ENCODE measurements around the gene PPP1R9A. TPM values are rescaled to one million over a fixed set of nuclear protein-coding genes. Genes with fewer than 3 reads are reported as not detected.

PPP1R9A gene
- total RNA-seq, 2 donors from 2014 or later: 17.7 to 20.2 TPM

DNA sequence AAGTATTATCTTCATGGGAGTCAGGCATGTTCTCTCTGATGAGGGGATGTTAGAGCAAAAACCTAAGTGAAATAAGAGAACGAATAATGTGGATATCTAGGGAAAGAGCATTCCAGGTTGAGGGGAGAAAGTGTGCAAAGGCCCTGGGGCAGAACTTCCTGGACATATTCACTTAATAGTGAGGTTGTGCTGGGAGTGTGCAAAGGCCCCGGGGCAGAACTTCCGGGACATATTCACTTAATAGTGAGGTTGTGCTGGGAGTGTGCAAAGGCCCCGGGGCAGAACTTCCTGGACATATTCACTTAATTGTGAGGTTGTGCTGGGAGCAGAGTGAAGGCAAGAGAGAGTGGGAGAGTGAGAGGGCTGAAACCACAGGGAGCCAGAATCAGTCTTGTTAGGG, 405.2 kb downstream of the PPP1R9A start:
- Histone ChIP-seq H3K4me3 (no peak overlapping the region), H3K36me3 (no peaks in the 10 kb centered on the region), H3K4me1 (no peaks in the 10 kb centered on the region), H3K9me3 (no peaks in the 10 kb centered on the region), H3K27ac (no peak overlapping the region), H3K9ac (ENCODE audit: low read depth in 2 of 2, low read length in 2 of 2) (no peak overlapping the region), H3K27me3 (no peaks in the 10 kb centered on the region)
- intact Hi-C loops (cut with DNase I): no loop called here
- no peak for DNase-seq
- TF ChIP-seq, protein P1, sequence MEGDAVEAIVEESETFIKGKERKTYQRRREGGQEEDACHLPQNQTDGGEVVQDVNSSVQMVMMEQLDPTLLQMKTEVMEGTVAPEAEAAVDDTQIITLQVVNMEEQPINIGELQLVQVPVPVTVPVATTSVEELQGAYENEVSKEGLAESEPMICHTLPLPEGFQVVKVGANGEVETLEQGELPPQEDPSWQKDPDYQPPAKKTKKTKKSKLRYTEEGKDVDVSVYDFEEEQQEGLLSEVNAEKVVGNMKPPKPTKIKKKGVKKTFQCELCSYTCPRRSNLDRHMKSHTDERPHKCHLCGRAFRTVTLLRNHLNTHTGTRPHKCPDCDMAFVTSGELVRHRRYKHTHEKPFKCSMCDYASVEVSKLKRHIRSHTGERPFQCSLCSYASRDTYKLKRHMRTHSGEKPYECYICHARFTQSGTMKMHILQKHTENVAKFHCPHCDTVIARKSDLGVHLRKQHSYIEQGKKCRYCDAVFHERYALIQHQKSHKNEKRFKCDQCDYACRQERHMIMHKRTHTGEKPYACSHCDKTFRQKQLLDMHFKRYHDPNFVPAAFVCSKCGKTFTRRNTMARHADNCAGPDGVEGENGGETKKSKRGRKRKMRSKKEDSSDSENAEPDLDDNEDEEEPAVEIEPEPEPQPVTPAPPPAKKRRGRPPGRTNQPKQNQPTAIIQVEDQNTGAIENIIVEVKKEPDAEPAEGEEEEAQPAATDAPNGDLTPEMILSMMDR (IDR thresholded peaks at IDR 0.05): no peak

DNA sequence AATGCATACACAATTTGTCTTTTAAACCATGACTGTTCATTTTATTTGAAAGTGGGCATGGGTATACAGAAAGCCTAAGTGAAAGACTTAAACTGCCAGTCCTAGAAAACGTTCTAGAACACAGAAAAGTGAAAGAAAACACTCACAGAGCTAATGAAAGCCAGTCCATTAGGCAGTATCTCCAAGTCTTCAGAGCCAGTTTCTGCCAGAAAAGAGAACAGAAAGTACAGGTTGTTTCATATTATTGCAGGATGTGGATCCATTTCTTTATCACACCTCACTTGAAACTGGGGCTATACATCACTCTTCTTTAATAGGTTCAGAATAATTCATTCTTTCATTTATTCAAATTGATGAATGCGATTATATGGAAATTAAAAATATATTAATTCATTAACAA, 409.2 kb downstream of the PPP1R9A start:
- no peaks in the 10 kb centered on the region for H3K9me3 ChIP-seq
- no peaks in the 10 kb centered on the region for H3K27me3 ChIP-seq
- DNase-seq: no peak
- no peak overlapping the region for H3K9ac ChIP-seq (ENCODE audit: low read depth in 2 of 2, low read length in 2 of 2)
- TF ChIP-seq, protein P1 (IDR thresholded peaks at IDR 0.05): no peak
- H3K36me3 ChIP-seq: no peaks in the 10 kb centered on the region
- H3K4me1 ChIP-seq: no peaks in the 10 kb centered on the region
- H3K4me3 ChIP-seq: no peak overlapping the region
- H3K27ac ChIP-seq: no peak overlapping the region
- intact Hi-C loops (cut with DNase I): no loop called here

DNA sequence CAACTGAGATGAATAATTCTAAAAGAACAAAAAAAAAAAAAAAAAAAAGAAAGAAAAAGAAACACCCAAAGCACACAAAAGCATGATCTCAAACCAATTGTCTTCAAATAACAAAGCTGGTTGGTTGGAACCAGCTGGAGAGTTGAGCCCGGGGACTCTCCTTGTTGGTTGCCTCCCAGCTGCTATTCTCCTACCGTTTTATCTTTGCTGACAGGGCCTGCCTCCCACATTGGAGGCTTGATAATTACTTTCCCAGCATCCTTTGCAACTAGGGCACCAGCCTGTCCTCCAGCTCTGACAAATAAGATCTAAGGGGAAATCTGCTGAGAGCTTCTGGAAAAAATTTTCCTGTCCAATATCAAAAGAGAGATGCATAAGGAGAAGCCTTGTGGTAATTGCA, 410.2 kb downstream of the PPP1R9A start:
- DNase-seq: no peak
- no peaks in the 10 kb centered on the region for H3K36me3 ChIP-seq
- H3K4me1 ChIP-seq: no peaks in the 10 kb centered on the region
- H3K27me3 ChIP-seq: no peaks in the 10 kb centered on the region
- TF ChIP-seq, protein P1 (IDR thresholded peaks at IDR 0.05): no peak
- H3K9me3 ChIP-seq: no peaks in the 10 kb centered on the region
- no peak overlapping the region for H3K27ac ChIP-seq
- intact Hi-C loops (cut with DNase I): no loop called here
- H3K9ac ChIP-seq (ENCODE audit: low read depth in 2 of 2, low read length in 2 of 2): no peak overlapping the region
- no peak overlapping the region for H3K4me3 ChIP-seq

DNA sequence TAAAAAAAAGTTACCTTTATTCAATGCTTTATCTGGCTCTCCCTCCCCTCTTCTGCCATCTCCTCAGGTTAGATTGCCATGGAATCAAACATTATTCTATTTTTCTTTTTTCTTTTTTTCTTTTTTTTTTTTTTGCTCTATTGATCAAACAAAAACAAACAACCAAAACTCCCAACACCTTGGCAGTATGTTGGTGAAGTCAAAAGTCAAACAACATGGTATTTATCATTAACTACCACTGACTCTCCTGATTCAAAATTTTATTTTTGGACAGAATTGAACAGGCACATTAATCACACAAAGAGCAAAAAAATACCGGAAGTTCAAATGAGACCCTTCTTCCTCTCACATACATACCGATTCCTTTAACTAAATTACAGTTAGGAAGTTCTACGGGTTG, 410.6 kb downstream of the PPP1R9A start:
- Histone ChIP-seq H3K27me3 (no peaks in the 10 kb centered on the region), H3K4me3 (no peak overlapping the region), H3K4me1 (no peaks in the 10 kb centered on the region), H3K9me3 (no peaks in the 10 kb centered on the region), H3K9ac (ENCODE audit: low read depth in 2 of 2, low read length in 2 of 2) (no peak overlapping the region), H3K36me3 (no peaks in the 10 kb centered on the region), H3K27ac (no peak overlapping the region)
- no peak for DNase-seq
- TF ChIP-seq, protein P1 (IDR thresholded peaks at IDR 0.05): no peak
- intact Hi-C loops (cut with DNase I): no loop called here

DNA sequence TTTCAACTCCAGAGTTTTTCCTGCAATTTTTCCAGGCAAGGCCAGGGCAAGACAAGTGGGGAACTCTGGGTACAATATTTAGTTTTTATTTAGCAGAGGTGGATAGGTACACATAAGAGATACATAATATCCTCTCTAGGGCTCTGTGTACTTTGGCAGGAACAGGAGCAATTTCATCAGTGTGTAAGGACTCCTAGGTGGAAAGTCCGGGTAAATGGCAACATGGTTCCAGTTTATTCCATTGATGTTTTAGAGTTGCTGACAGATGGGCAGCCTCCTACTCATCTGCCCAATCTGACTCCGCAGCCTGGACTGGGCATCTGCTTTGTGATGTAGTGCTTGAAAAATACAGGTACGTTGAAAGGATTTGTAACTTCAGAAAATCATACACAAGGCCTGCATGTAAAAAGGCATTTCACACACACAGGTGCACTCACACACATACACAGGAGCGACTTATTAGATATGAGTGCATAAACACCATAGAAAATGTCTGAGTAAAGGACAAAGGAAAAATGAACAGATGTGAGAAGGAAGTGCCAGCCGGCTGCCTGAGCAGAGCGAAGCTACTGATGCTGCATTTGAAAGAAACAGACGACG, 411.2 kb downstream of the PPP1R9A start:
- H3K9me3 ChIP-seq: no peaks in the 10 kb centered on the region
- H3K9ac ChIP-seq (ENCODE audit: low read depth in 2 of 2, low read length in 2 of 2): no peak overlapping the region
- intact Hi-C loops (cut with DNase I): no loop called here
- H3K36me3 ChIP-seq: no peaks in the 10 kb centered on the region
- no peaks in the 10 kb centered on the region for H3K27me3 ChIP-seq
- TF ChIP-seq, protein P1 (IDR thresholded peaks at IDR 0.05): no peak
- no peak overlapping the region for H3K27ac ChIP-seq
- H3K4me1 ChIP-seq: no peaks in the 10 kb centered on the region
- no peak overlapping the region for H3K4me3 ChIP-seq
- DNase-seq: no peak

Measured in colonic mucosa (tissue), 4 donors.